Measurements from ENCODE around the gene KIF2C.

- TF ChIP-seq CTCF (IDR thresholded peaks at IDR 0.05; ENCODE audit: low read length) (no peak), EZH2 (IDR thresholded peaks at IDR 0.05; ENCODE audit: borderline replicate concordance, low read length) (no peak)
Measured at GRCh38 chr1:44788120-44788860, 48.7 kb downstream of the KIF2C start, which contains the start of gene BEST4.
